ENCODE measurements around the gene CAMTA1. TPM values are rescaled to one million over a fixed set of nuclear protein-coding genes. Genes with fewer than 3 reads are reported as not detected.

Gene CAMTA1
- total RNA-seq, 1 experiment from 2014 or later, result 82.2 TPM

DNA sequence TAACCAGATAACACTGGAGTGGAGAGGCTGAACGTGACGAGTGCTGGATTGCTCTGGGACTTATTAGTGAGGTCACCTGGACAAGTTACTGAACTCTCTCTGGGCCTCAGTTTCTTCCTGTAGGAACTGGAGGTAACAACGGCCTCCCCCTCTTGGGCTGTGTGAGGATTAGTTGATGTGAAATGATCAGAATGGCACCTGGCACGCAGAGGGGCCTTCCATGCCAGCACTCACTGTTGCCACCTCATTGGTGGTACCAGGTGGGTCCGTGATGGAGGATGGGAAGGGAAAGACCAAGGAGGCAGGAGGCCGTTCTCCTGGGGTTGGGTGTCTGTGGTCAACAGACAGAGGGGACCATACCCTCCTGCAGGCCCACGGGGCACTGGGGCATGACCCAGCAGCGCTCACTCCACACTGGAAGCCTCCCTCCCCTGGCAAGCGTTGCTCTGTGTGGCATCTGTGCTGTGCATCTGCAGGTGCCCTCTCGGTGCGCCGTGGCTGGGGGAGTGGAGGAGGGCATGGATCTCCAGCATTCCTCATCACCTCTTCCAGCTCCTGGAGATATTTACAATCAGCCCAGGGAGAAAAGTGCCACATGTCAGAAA is 636.3 kb downstream of the CAMTA1 start:
- ATAC-seq (no peak), DNase-seq (ENCODE audit: low read depth, low spot score) (no peak)
- intact Hi-C loops (cut with micrococcal nuclease; ENCODE audit: unreplicated experiment), result no loop called here
- Histone ChIP-seq H3K27me3 (ENCODE audit: control insufficient read depth, insufficient read depth, low read length) (no peaks in the 10 kb centered on the region), H3K4me1 (ENCODE audit: control insufficient read depth, insufficient read depth, low read length) (no peaks in the 10 kb centered on the region), H3K36me3 (ENCODE audit: control insufficient read depth, insufficient read depth, low read length) (no peaks in the 10 kb centered on the region), H3K4me3 (ENCODE audit: low read depth in 2 of 2, low read length in 2 of 2) (no peak overlapping the region), H3K27ac (ENCODE audit: low read length) (no peak overlapping the region), H3K9me3 (ENCODE audit: control insufficient read depth, insufficient read depth, low read depth, low read length) (no peaks in the 10 kb centered on the region)
- in situ Hi-C loops (cut with HindIII; ENCODE audit: low pct_unique_long_range_greater_than_20kb, low sequenced_read_pairs), result no loop called here
- POLR2A ChIA-PET, result no interaction called here
- CTCF ChIA-PET, result no interaction called here
- no TSS peak for BruUV-seq (replicated peaks)
- TF ChIP-seq, protein P1, sequence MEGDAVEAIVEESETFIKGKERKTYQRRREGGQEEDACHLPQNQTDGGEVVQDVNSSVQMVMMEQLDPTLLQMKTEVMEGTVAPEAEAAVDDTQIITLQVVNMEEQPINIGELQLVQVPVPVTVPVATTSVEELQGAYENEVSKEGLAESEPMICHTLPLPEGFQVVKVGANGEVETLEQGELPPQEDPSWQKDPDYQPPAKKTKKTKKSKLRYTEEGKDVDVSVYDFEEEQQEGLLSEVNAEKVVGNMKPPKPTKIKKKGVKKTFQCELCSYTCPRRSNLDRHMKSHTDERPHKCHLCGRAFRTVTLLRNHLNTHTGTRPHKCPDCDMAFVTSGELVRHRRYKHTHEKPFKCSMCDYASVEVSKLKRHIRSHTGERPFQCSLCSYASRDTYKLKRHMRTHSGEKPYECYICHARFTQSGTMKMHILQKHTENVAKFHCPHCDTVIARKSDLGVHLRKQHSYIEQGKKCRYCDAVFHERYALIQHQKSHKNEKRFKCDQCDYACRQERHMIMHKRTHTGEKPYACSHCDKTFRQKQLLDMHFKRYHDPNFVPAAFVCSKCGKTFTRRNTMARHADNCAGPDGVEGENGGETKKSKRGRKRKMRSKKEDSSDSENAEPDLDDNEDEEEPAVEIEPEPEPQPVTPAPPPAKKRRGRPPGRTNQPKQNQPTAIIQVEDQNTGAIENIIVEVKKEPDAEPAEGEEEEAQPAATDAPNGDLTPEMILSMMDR (IDR thresholded peaks at IDR 0.05), result no peak
- TF ChIP-seq POLR2AphosphoS5 (IDR thresholded peaks at IDR 0.05; ENCODE audit: low read depth, low read length) (no peak), SIN3A (IDR thresholded peaks at IDR 0.05; ENCODE audit: borderline replicate concordance, insufficient read depth, low read depth, low read length) (no peak), TCF7L2 (IDR thresholded peaks at IDR 0.05; ENCODE audit: low read depth, low read length) (no peak)
- TF ChIP-seq, protein P2, sequence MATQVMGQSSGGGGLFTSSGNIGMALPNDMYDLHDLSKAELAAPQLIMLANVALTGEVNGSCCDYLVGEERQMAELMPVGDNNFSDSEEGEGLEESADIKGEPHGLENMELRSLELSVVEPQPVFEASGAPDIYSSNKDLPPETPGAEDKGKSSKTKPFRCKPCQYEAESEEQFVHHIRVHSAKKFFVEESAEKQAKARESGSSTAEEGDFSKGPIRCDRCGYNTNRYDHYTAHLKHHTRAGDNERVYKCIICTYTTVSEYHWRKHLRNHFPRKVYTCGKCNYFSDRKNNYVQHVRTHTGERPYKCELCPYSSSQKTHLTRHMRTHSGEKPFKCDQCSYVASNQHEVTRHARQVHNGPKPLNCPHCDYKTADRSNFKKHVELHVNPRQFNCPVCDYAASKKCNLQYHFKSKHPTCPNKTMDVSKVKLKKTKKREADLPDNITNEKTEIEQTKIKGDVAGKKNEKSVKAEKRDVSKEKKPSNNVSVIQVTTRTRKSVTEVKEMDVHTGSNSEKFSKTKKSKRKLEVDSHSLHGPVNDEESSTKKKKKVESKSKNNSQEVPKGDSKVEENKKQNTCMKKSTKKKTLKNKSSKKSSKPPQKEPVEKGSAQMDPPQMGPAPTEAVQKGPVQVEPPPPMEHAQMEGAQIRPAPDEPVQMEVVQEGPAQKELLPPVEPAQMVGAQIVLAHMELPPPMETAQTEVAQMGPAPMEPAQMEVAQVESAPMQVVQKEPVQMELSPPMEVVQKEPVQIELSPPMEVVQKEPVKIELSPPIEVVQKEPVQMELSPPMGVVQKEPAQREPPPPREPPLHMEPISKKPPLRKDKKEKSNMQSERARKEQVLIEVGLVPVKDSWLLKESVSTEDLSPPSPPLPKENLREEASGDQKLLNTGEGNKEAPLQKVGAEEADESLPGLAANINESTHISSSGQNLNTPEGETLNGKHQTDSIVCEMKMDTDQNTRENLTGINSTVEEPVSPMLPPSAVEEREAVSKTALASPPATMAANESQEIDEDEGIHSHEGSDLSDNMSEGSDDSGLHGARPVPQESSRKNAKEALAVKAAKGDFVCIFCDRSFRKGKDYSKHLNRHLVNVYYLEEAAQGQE (IDR thresholded peaks at IDR 0.05; ENCODE audit: insufficient read depth in 1 of 2, low read depth in 2 of 2, low read length in 1 of 2), result no peak

DNA sequence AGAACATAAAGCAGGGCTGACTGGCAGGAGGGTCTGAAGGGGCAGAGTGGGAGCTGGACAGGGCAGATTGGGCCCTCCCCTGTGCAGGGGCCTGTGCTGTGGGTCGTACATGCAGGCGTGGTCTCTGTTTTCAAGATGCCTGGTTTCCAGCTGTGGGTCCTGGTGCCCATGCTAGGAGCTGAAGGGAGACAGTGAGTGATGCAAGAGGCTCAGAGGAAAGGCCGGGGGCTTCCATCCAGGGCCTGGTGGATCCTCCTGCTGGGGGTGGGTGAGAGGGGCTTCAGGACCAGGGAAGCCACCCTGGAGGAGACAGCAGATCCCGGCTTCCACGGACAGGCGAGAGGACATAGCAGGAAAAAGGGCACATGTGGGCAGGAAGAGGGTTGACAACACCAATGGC is 636.8 kb downstream of the CAMTA1 start:
- DNase-seq (ENCODE audit: low read depth, low spot score) (no peak), ATAC-seq (no peak)
- in situ Hi-C loops (cut with HindIII; ENCODE audit: low pct_unique_long_range_greater_than_20kb, low sequenced_read_pairs) (no loop called here), intact Hi-C loops (cut with micrococcal nuclease; ENCODE audit: unreplicated experiment) (no loop called here)
- no peak overlapping the region for H3K4me3 ChIP-seq (ENCODE audit: low read depth in 2 of 2, low read length in 2 of 2)
- POLR2A ChIA-PET, result no interaction called here
- H3K27ac ChIP-seq (ENCODE audit: low read length), result no peak overlapping the region
- H3K9me3 ChIP-seq (ENCODE audit: control insufficient read depth, insufficient read depth, low read depth, low read length), result no peaks in the 10 kb centered on the region
- no peaks in the 10 kb centered on the region for H3K4me1 ChIP-seq (ENCODE audit: control insufficient read depth, insufficient read depth, low read length)
- H3K27me3 ChIP-seq (ENCODE audit: control insufficient read depth, insufficient read depth, low read length), result no peaks in the 10 kb centered on the region
- H3K36me3 ChIP-seq (ENCODE audit: control insufficient read depth, insufficient read depth, low read length), result no peaks in the 10 kb centered on the region
- TF ChIP-seq POLR2AphosphoS5 (IDR thresholded peaks at IDR 0.05; ENCODE audit: low read depth, low read length) (no peak), SIN3A (IDR thresholded peaks at IDR 0.05; ENCODE audit: borderline replicate concordance, insufficient read depth, low read depth, low read length) (no peak), TCF7L2 (IDR thresholded peaks at IDR 0.05; ENCODE audit: low read depth, low read length) (no peak)
- TF ChIP-seq, protein P2 (IDR thresholded peaks at IDR 0.05; ENCODE audit: insufficient read depth in 1 of 2, low read depth in 2 of 2, low read length in 1 of 2), result no peak
- TF ChIP-seq, protein P1 (IDR thresholded peaks at IDR 0.05), result no peak
- BruUV-seq (replicated peaks), result no TSS peak
- CTCF ChIA-PET, result no interaction called here
